Heart right ventricle (tissue), 16 donors: ENCODE measurements around the gene SMIM21. TPM values are rescaled to one million over a fixed set of nuclear protein-coding genes. Genes with fewer than 3 reads are reported as not detected.

Source experiments
- ATAC-seq, 8 donors: fragments of 200-7000 bp; cut with Tn5 transposase; one replicate each; pipeline ENCODE4 v1.9.1; 2020; ENCODE audit warnings: mild to moderate bottlenecking in 8 of 8, moderate library complexity in 8 of 8, moderate number of reproducible peaks in 1 of 8
- DNase-seq, 2 donors: peaks; one replicate each; pipeline ENCODE4 v3.0.0-alpha.2; 2020
- H3K27ac ChIP-seq, 10 donors: fragments of 200-600 bp; sonication (generic) in 2 of 10; one replicate each; pipeline versions ENCODE4 v1.5.0 to v1.8.0; 2020 to 2022; ENCODE audit warnings: mild to moderate bottlenecking in 3 of 10
- H3K27me3 ChIP-seq, 7 donors: fragments of 200-600 bp; one replicate each; pipeline ENCODE4 v1.8.0; 2021 to 2022; ENCODE audit warnings: mild to moderate bottlenecking in 2 of 7
- H3K36me3 ChIP-seq, 9 donors: fragments of 200-600 bp; sonication (generic) in 1 of 9; one replicate each; pipeline versions ENCODE4 v1.5.0 to v1.8.0; 2020 to 2022; ENCODE audit warnings: mild to moderate bottlenecking in 2 of 9
- H3K4me1 ChIP-seq, 9 donors: fragments of 200-600 bp; sonication (generic) in 1 of 9; one replicate each; pipeline versions ENCODE4 v1.5.0 to v1.8.0; 2020 to 2022; ENCODE audit warnings: mild to moderate bottlenecking in 4 of 9
- H3K4me3 ChIP-seq, 10 donors: fragments of 200-600 bp; sonication (generic) in 2 of 10; one replicate each; pipeline versions ENCODE4 v1.5.0 to v1.8.0; 2020 to 2022; ENCODE audit warnings: mild to moderate bottlenecking in 7 of 10, moderate library complexity in 2 of 10
- H3K9me3 ChIP-seq, 11 donors: fragments of 200-600 bp in 10 of 11; sonication (generic) in 2 of 11; one replicate each; pipeline versions ENCODE4 v1.5.0 to v1.8.0; 2013 to 2022; ENCODE audit warnings: mild to moderate bottlenecking in 2 of 11, control low read depth in 1 of 11, moderate library complexity in 1 of 11
- CTCF ChIP-seq, 9 donors: fragments of 200-600 bp; sonication (generic) in 2 of 9; IDR thresholded peaks; one replicate each; pipeline versions ENCODE4 v1.5.0 to v1.8.0; 2021 to 2022; ENCODE audit warnings: antibody characterized with exemption in 9 of 9, mild to moderate bottlenecking in 5 of 9, moderate library complexity in 1 of 9
- WGBS, 2 donors: extraction: QIAGEN DNeasy Blood & Tissue Kit; methylation state at CpG; one replicate each; pipeline ENCODE4 v1.1.7; 2013; ENCODE audit warnings: inconsistent platforms in 1 of 2; 5-methylcytosine and 5-hydroxymethylcytosine counted together
- intact Hi-C, 10 donors: fragments of 100-400 bp; cut with DNase I; formaldehyde crosslinking; loops; one replicate each; pipeline versions ENCODE4 v1.11.1 to v1.14.2; 2022
- polyA plus RNA-seq, 2 donors: library from polyadenylated mRNA; stranded (reverse); fragments of 200-250 nt; gene quantifications; one replicate each; pipeline ENCODE4 v1.2.3, GENCODE V29; 2013
- total RNA-seq, 10 donors: library from RNA; stranded (reverse); fragmentation: NEBNext Ultra II Directional in 3 of 10; extraction: Animal tissue kit (Norgen Biotek cat#: 25700) in 3 of 10; gene quantifications; one replicate each; pipeline versions ENCODE4 v1.2.1 to v1.2.4, GENCODE V29; 2021 to 2023
- donor health status: Arrhythmogenic right ventricular cardiomyopathy.
- donor health status: ischemic (EF 13 %, LVEDD 7.1; RV severe dilation, severe dysfunction).
- donor health status: healthy with polysubstance abuse.
- donor health status: DM: no; HTN: yes; CAD: no.
- donor health status: DM: no; HTN: no; CAD: no.
- donor health status: ischemic (EF 25% LVEDD 6.9; RV normal size, moderate dysfunction).
- donor health status: ischemic (EF 25% LVEDD 5.7; RV mildly dilated, moderate dysfunction).
- donor health status: healthy.
- donor health status: DM: yes; HTN: yes; CAD: no.
- donor health status: Ischemic cardiomyopathy.
- donor health status: ischemic (EF 35%, LVEDD 5.7; RV mildly dilated, moderate dysfunction).
- donor health status: nonischemic (EF 11% LVEDD 7.7; RV severe dilation, severe dysfunction).
- donor health status: DM: yes; HTN: yes; CAD: no.
- donor health status: PGD.
- donor health status: ischemic (EF 29% LVEDD 5.4; RV normal size, mild dysfunction).
- donor health status: nonischemic (EF 23%, LVEDD 6.1; RV moderate dilation, normal function).

Gene SMIM21
- total and polyA plus RNA-seq, 12 donors: not detected

- Histone ChIP-seq H3K9me3 (no peaks in the 10 kb centered on the region), H3K4me1 (peaks cover 0 to 5% (median 0%) of the 10 kb centered on the region in 9 donors), H3K36me3 (no peaks in the 10 kb centered on the region), H3K4me3 (no peak overlapping the region), H3K27me3 (peaks cover 0 to 4% (median 0%) of the 10 kb centered on the region in 7 donors), H3K27ac (no peak overlapping the region)
- 88 to 93% methylated on average over 17 of the region's 17 CpGs for WGBS, 2 donors
- intact Hi-C loops: no loop called here
- no peak for TF ChIP-seq CTCF (IDR thresholded peaks at IDR 0.05)
- DNase-seq (no peak), ATAC-seq (no peak)
Observed at GRCh38 chr18:75369026-75369721, 58.3 kb downstream of the SMIM21 start.

GRCh38 chr18:75365837-75366236 lies 61.7 kb downstream of the SMIM21 start:
- H3K27me3 ChIP-seq: peaks cover 0 to 2% (median 0%) of the 10 kb centered on the region in 7 donors
- no peak overlapping the region for H3K27ac ChIP-seq
- no peaks in the 10 kb centered on the region for H3K36me3 ChIP-seq
- no peak overlapping the region for H3K4me3 ChIP-seq
- no peak for DNase-seq
- peak in 5 of 9 donors; percentile 4 to 38 (median 17) for TF ChIP-seq CTCF (IDR thresholded peaks at IDR 0.05)
- H3K9me3 ChIP-seq: no peaks in the 10 kb centered on the region
- peaks cover 0 to 5% (median 0%) of the 10 kb centered on the region in 9 donors for H3K4me1 ChIP-seq
- intact Hi-C loops: no loop called here
- WGBS, 2 donors: 68 to 78% methylated on average over 1 of the region's 1 CpG
- no peak for ATAC-seq

- Histone ChIP-seq H3K4me1 (peaks cover 0 to 5% (median 0%) of the 10 kb centered on the region in 9 donors), H3K36me3 (no peaks in the 10 kb centered on the region), H3K4me3 (no peak overlapping the region), H3K27ac (no peak overlapping the region), H3K9me3 (no peaks in the 10 kb centered on the region), H3K27me3 (peaks cover 0 to 7% (median 0%) of the 10 kb centered on the region in 7 donors)
- DNase-seq (no peak), ATAC-seq (no peak)
- intact Hi-C loops: no loop called here
- 96 to 97% methylated on average over 7 of the region's 7 CpGs for WGBS, 2 donors
- TF ChIP-seq CTCF (IDR thresholded peaks at IDR 0.05): no peak
Observed at GRCh38 chr18:75365254-75365629, 62.3 kb downstream of the SMIM21 start.

- Histone ChIP-seq H3K9me3 (no peaks in the 10 kb centered on the region), H3K4me1 (peaks cover 0 to 5% (median 0%) of the 10 kb centered on the region in 9 donors), H3K27me3 (peaks cover 0 to 12% (median 0%) of the 10 kb centered on the region in 7 donors), H3K36me3 (no peaks in the 10 kb centered on the region), H3K4me3 (no peak overlapping the region), H3K27ac (no peak overlapping the region)
- DNase-seq (peak in 1 of 2 donors; percentile 6), ATAC-seq (peak in 6 of 8 donors; percentile 44 to 84 (median 65))
- intact Hi-C loops: no loop called here
- 60 to 64% methylated on average over 13 of the region's 13 CpGs for WGBS, 2 donors
- no peak for TF ChIP-seq CTCF (IDR thresholded peaks at IDR 0.05)
Observed at GRCh38 chr18:75364512-75365253, 62.8 kb downstream of the SMIM21 start.
